HCT116 (cell line): ENCODE measurements around the gene ZDHHC18.

ENCODE experiments used
- EZH2 ChIP-seq: fragments of 200-600 bp; sonication (generic); IDR thresholded peaks from 2 replicates; pipeline ENCODE4 v1.6.1; 2017; ENCODE audit warnings: antibody characterized with exemption, mixed run types
- EZH2phosphoT487 ChIP-seq: fragments of 200-600 bp; IDR thresholded peaks from 2 replicates; pipeline ENCODE4 v1.6.1; 2018; ENCODE audit warnings: antibody characterized with exemption, borderline replicate concordance
- FOSL1 ChIP-seq: IDR thresholded peaks from 2 replicates; pipeline ENCODE4 v1.6.1; 2012; ENCODE audit warnings: low read depth
- POLR2A ChIP-seq: IDR thresholded peaks from 2 replicates; pipeline ENCODE4 v1.7.0; 2011; ENCODE audit warnings: borderline replicate concordance; ENCODE audit not compliant: insufficient read depth, insufficient read length; ENCODE audit errors: extremely low read depth
- RAD21 ChIP-seq: IDR thresholded peaks from 2 replicates; pipeline ENCODE4 v1.6.1; 2012; ENCODE audit warnings: low read depth, mild to moderate bottlenecking
- REST ChIP-seq: IDR thresholded peaks from 2 replicates; pipeline ENCODE4 v1.6.1; 2012; ENCODE audit warnings: low read depth
- SIN3A ChIP-seq: IDR thresholded peaks from 2 replicates; pipeline ENCODE4 v1.6.1; 2012; ENCODE audit warnings: low read depth
- ZBTB33 ChIP-seq: IDR thresholded peaks from 2 replicates; pipeline ENCODE4 v1.6.1; 2011; ENCODE audit warnings: mild to moderate bottlenecking, low read length, moderate library complexity; ENCODE audit not compliant: insufficient replicate concordance; ENCODE audit errors: extremely low read depth
- ZNF274 ChIP-seq: fragments of 200-500 bp; sonication (Bioruptor generic); IDR thresholded peaks from 2 replicates; pipeline ENCODE4 v1.6.1; 2014; ENCODE audit warnings: mild to moderate bottlenecking, low read depth, low read length, inconsistent platforms
- TF ChIP-seq, protein P1 (sequence below), 3 experiments: fragments of 200-600 bp in 1 of 3; sonication (generic) in 1 of 3; IDR thresholded peaks in 2 of 3; conservative IDR thresholded peaks in 1 of 3; 2 replicates each; pipeline ENCODE4 v1.5.1; 2012 to 2017; ENCODE audit warnings: low read depth in 2 of 3, low read length in 2 of 3, antibody characterized with exemption in 1 of 3, borderline replicate concordance in 1 of 3, control low read depth in 1 of 3, mild to moderate bottlenecking in 1 of 3, mixed read lengths in 1 of 3, mixed run types in 1 of 3, moderate library complexity in 1 of 3; ENCODE audit not compliant: insufficient read depth in 1 of 3
- TF ChIP-seq, protein P2 (sequence below): IDR thresholded peaks from 2 replicates; pipeline ENCODE4 v1.6.1; 2012

GRCh38 chr1:26854906-26855305, 28.4 kb downstream of the ZDHHC18 start:
- TF ChIP-seq EZH2 (no peak), POLR2A (no peak), ZNF274 (no peak), SIN3A (no peak), REST (no peak), EZH2phosphoT487 (no peak), FOSL1 (no peak), RAD21 (no peak), ZBTB33 (no peak)
- TF ChIP-seq, protein P1, sequence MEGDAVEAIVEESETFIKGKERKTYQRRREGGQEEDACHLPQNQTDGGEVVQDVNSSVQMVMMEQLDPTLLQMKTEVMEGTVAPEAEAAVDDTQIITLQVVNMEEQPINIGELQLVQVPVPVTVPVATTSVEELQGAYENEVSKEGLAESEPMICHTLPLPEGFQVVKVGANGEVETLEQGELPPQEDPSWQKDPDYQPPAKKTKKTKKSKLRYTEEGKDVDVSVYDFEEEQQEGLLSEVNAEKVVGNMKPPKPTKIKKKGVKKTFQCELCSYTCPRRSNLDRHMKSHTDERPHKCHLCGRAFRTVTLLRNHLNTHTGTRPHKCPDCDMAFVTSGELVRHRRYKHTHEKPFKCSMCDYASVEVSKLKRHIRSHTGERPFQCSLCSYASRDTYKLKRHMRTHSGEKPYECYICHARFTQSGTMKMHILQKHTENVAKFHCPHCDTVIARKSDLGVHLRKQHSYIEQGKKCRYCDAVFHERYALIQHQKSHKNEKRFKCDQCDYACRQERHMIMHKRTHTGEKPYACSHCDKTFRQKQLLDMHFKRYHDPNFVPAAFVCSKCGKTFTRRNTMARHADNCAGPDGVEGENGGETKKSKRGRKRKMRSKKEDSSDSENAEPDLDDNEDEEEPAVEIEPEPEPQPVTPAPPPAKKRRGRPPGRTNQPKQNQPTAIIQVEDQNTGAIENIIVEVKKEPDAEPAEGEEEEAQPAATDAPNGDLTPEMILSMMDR (IDR thresholded peaks at IDR 0.05 in 2 of 3, conservative IDR thresholded peaks at IDR 0.05 in 1 of 3; ENCODE audit: borderline replicate concordance in 1 of 3, insufficient read depth in 1 of 3, low read depth in 2 of 3, low read length in 2 of 3): no peak
- TF ChIP-seq, protein P2, sequence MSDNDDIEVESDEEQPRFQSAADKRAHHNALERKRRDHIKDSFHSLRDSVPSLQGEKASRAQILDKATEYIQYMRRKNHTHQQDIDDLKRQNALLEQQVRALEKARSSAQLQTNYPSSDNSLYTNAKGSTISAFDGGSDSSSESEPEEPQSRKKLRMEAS: no peak
